HK-2 (cell line): ENCODE data around the gene VSIR.

Experiments used
- DNase-seq: peaks from one replicate; pipeline ENCODE4 v3.0.0-alpha.2; 2018; ENCODE audit not compliant: unreplicated experiment

Gene VSIR

DNA sequence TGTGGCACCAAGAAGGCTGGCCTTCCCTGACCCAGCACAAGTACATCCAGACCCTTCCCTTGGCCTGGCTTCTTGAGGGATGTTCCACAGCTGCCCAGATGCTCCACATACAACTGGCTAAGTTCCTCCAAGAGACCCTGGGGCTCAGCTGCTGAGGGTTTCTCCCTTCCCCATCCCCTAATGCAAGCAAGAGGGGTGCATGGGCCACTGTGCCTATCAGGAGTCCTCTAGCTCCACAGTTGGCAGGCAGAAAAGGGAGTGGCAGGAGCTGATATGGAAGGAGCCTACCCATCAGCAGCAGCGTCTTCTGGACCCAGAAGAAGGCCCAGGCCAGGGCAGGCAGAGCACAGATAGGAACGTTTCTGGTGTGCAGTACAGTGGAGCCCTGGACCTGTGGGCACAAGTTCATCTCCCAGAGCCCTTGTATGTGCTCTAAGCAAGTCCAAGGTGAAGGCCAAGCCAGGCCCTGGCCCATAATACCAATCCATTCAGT lies 26.2 kb downstream of the VSIR start:
- no peak for DNase-seq

- DNase-seq = no peak
These were observed 26.8 kb downstream of the VSIR start for GRCh38 chr10:71746344-71747037.

- DNase-seq = no peak
These were observed 27.6 kb downstream of the VSIR start for GRCh38 chr10:71745664-71746250.

DNA sequence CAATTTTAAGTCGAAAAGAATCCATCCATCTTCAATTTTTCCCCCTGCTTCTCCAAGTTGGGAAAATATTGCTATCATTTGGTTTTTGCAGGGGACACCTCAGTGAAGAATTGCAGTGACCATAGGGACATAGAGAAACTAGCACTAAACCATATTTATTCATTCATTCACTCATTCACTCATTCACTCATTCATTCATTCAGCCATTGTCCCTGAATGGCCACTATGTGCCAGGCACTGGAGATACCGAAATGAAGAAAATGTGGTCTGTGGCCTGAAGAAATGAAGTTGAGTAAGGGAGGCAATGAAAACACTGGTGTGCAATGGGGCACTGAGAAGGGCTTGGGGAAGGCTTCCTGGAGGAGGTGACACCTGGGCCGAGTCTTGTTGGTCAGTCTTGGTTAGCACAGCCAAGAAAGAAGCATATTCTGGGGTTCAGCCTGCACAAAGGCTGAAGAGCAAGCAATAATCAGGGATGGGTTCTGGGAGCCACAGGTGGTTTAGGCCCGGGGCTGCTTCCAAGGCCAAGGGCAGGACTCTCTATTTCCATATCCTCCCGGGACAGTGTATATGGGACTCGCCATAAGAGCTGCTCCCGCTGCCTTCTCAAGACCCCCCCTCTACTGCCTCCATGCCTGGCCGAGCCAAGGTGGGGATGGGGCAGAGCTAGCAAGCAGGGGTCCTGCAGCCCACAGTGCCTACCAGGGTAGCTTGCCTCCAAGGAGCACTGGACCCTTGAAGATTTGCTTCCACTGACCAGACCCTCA lies 28.2 kb downstream of the VSIR start:
- DNase-seq = no peak

- DNase-seq = no peak
These were observed 29.5 kb downstream of the VSIR start for GRCh38 chr10:71743866-71744265.

DNA sequence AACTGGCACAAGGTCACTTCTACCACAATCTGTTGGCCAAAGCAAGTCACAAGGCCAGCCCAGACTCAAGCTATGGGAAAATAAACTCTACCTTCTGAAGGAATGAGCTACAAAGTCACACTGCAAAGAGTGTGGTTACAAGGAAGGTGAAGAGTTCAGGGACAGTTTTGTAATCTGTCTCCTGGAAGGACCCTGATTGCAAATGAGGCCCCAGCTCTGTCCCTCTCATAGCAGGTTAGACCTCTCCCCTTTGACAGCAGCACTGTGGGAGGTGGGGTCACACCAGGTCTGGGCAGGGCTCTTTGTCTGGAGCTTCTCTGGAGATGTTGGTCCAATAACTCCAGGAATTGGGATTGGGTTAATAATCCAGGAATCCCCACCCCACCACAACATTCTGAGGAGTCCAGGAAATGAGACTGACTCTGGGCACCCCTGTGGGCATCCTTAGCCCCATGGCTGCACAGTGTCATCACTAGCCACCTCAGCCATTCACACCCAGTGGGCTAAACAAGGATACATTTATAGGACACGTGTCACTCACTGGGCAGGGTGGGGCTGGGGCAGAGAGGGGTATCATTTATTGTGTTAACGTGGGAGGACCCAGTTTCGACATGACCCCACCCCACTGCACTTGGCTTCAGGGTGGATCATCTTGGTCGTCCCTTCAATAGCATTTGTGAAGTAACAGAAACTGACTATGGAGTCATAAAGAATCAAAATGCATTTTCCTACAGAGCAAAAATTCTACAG lies 30.1 kb downstream of the VSIR start:
- no peak for DNase-seq

DNA sequence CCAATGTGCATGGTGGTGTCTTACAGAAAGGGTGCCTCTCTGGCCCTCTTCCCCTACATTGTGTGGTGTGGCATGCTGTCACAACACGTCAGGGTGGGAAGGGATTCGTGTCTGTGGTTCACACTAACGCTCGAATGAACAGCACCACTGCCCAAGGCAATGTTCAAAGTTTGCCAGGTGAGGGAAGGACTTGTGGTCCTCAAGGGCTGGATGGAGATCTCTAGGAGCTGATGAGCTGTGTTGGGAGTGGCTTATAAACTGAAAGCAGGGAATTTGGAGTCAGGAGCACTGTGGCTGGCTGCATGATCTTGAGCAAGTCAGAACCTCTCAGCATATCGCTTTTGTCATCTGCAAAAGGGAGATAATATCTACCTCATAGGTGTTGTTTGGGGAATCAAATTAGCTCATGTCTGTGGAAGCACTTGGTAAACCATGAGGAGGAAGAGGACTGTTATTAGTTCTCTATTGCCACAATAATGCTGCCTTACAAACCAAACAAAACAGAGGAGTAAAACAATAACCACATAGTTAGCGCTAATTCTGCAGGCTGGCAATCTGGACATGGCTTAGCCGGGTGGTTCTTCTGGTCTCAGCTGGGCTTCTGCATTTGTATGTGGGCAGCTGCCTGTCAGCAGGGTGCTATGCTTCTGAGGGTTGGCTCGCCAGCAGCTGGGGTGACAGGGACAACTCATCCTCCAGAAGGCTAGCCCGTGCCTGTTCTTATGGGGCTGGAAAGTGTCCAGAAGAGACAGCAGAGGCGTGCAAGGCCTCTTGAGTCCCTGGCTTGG lies 30.8 kb downstream of the VSIR start:
- DNase-seq = no peak

- DNase-seq = no peak
These were observed 31.6 kb downstream of the VSIR start for GRCh38 chr10:71741671-71742070.

DNA sequence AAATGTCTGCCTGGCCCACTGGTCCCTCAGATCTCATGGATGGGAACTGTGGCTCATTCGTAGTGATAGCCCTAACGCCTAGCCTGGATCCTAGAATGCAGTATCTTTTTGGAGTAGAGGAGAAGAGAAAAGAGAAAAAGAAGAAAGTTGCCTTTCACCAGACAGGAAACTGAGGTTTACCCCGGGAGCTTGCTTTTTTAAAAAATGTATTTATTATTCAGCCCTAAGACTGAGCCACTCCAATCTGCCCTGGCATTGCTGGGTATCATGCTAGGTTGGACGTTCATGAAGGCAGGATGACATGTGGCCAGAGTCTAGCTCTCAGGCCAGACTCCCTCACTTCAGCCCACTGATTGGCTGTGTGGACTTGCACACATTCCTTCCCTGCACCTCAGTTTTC lies 32.3 kb downstream of the VSIR start:
- DNase-seq = no peak

DNA sequence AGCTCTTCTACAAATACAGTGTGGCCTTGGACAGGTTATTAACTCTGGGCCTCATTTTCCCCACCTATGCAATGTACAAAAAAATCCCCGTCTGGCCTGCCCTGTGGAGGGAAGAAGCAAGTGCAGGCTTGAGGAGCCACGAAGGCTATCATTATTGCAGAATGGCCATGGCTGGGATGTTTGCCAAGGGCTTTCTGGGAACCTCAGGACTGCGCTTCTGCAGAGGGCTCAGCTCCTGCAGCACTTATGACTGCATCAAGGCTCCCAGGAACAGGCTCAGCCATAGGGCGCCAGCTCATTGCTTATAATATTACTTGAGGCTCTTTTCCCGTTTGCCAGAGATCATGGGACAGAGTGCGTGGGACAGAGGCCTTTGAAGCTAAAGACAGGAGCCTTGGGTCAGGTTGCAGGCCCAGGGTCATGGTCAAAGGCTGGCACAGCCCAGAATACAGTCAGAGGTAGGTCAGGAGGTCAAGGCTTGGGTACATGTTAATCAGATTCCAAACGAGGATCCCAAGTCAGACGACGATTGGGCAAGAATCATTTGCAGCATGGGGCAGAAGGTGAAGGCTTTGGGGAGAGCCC lies 33.2 kb downstream of the VSIR start:
- DNase-seq = no peak

DNA sequence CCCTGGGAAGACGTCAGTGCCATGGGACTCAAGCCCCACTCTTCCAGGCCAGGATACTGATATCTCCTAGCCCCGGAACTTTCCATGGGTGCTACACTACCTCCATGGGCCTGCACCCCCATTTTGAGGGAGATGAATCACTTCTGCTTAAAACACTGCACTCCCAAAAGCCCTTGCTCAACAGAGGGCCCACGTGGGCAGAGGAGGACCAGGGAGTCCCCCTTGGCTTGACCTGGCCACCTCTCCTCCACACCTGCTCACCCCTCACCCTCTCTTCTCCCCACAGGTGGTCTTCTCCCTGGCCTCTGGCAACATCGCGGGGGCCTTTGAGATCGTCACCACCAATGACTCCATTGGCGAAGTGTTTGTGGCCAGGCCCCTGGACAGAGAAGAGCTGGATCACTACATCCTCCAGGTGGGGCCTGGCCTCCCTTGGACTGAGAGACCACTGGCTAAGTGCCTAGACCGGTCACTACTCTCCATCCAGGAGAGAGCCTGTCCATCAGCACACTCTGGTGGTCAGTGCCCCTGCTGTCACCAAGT lies 33.9 kb downstream of the VSIR start:
- DNase-seq = no peak

DNA sequence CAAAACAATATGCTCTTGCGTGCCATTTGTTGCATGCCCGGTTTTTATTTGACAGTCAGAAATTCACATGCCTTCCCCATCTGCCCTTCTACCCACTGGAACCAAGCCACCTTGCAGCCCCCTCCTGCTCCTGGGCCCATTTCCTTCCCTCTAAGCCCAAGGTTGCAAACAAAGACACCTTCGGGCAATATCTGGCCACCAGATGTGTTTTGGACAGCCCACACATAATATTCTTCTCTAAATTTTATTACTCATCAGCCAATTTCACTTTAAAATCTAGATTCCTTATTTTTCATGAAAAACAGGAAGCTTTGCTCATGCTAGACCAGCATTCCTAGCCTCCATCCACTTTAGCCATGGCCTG lies 35.5 kb downstream of the VSIR start:
- DNase-seq = no peak

GRCh38 chr10:71737001-71737833 lies 36.1 kb downstream of the VSIR start:
- no peak for DNase-seq

- no peak for DNase-seq
These were observed 36.8 kb downstream of the VSIR start for GRCh38 chr10:71736570-71736952.

- no peak for DNase-seq
These were observed 37.4 kb downstream of the VSIR start for GRCh38 chr10:71735709-71736569.

DNA sequence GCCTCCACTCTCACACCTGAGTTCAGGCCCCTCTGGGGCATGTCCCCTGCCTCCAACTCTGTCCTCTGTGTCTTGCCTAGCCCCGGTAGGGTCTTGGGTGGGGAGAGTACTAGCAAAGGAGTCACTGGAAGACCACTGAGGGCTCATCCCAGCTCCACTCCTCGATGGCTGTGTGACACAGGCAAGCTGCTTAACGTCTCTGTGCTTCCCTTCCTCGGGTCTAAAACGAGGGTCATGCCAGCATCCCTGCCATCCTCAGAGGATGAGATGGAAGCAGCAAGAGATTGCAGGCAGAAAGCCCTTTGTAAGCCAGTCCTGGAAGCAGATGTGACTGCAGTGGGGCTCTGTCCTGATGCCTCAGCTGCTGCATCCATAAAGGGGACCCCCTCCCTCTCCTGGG lies 38.5 kb downstream of the VSIR start:
- no peak for DNase-seq

DNA sequence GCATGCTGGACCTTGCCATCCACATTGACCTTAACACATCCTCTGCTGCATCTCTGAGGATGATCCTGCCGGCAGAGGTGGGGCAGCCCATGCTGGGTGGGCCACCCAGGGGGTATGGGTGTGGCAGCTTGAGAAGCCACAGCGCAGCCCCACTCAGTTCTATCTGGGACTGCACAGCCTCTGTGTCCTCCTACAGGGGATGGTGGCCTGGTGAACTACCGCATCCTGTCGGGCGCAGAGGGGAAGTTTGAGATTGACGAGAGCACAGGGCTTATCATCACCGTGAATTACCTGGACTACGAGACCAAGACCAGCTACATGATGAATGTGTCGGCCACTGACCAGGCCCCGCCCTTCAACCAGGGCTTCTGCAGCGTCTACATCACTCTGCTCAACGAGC lies 41.5 kb downstream of the VSIR start:
- DNase-seq = no peak

DNA sequence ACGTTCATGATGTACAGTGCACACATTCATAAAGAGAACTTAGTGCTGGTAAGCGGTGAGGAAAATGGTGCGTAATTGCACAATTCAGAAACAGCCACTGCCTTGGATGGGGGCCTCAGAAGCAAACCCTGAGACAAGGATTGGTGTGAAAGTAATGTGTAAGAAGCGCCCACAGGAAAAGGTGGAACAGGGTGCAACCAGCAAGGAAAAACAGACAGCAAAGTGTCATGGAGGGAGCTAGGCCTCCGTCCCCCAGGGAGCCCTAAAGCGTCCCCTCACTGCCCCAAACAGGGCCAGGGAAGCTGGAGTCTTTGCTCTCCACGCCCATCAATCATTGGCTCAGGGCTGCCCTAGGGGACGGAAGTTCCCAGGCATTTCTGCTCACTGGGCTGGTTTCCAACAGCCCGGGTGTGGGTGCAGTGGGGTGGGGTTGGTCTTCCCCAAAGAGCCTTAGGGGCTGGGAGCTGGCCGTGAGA lies 44.1 kb downstream of the VSIR start:
- DNase-seq = no peak
